CD4-positive, alpha-beta T cell (primary cell): ENCODE measurements around the gene ANO2. TPM values are rescaled to one million over a fixed set of nuclear protein-coding genes. Genes with fewer than 3 reads are reported as not detected.

Experiments used
- ATAC-seq: fragments of 200-7000 bp; cut with Tn5 transposase; one replicate; pipeline ENCODE4 v1.10.0; 2022; ENCODE audit warnings: mild to moderate bottlenecking; ENCODE audit not compliant: poor library complexity
- CTCF ChIA-PET: fragments of 350-600 bp; sonication (Branson Sonifier 250); formaldehyde crosslinking; loops from one replicate; lab custom pipeline; 2021; ENCODE audit warnings: antibody characterized with exemption, inconsistent platforms; lab: Charles Lee
- POLR2A ChIA-PET: fragments of 350-600 bp; sonication (Branson Sonifier 250); formaldehyde crosslinking; loops from one replicate; lab custom pipeline; 2021; ENCODE audit warnings: antibody characterized with exemption, inconsistent platforms; lab: Charles Lee
- DNase-seq, 14 experiments: peaks; one replicate each; pipeline ENCODE4 v3.0.0-alpha.2; 2013 to 2020; ENCODE audit warnings: mixed read lengths in 2 of 14
- H3K27ac ChIP-seq, 2 donors: one replicate each; pipeline versions ENCODE4 v1.5.1 to v1.7.0; 2013; ENCODE audit warnings: low read length in 2 of 2, low read depth in 1 of 2, mild to moderate bottlenecking in 1 of 2
- H3K27me3 ChIP-seq, 2 experiments: 1 replicate in 1 of 2; 2 replicates in 1 of 2; pipeline versions ENCODE4 v1.6.1 to v1.7.0; 2013; ENCODE audit warnings: low read length in 2 of 2, control low read depth in 1 of 2, mild to moderate bottlenecking in 1 of 2, moderate library complexity in 1 of 2; ENCODE audit not compliant: insufficient read depth in 2 of 2, control insufficient read depth in 1 of 2
- H3K36me3 ChIP-seq: one replicate; pipeline ENCODE4 v1.6.1; 2013; ENCODE audit warnings: low read length, control low read depth; ENCODE audit not compliant: insufficient read depth
- H3K4me1 ChIP-seq: one replicate; pipeline ENCODE4 v1.6.1; 2013; ENCODE audit warnings: low read length, control low read depth; ENCODE audit not compliant: insufficient read depth
- H3K4me3 ChIP-seq: one replicate; pipeline ENCODE4 v1.5.1; 2013; ENCODE audit warnings: mild to moderate bottlenecking, low read length, moderate library complexity
- H3K9me3 ChIP-seq, 2 experiments: 1 replicate in 1 of 2; 2 replicates in 1 of 2; pipeline versions ENCODE4 v1.6.1 to v1.7.0; 2013; ENCODE audit warnings: low read length in 2 of 2, mild to moderate bottlenecking in 2 of 2, control low read depth in 1 of 2, moderate library complexity in 1 of 2; ENCODE audit not compliant: control insufficient read depth in 1 of 2, insufficient read depth in 1 of 2
- H3K27ac Mint-ChIP-seq: one replicate; pipeline ENCODE4 v1.8.0; 2020; ENCODE audit warnings: mixed read lengths
- H3K27me3 Mint-ChIP-seq: one replicate; pipeline ENCODE4 v1.8.0; 2021; ENCODE audit warnings: mixed read lengths
- H3K36me3 Mint-ChIP-seq: one replicate; pipeline ENCODE4 v1.8.0; 2021; ENCODE audit warnings: low read depth, mixed read lengths
- H3K4me1 Mint-ChIP-seq: one replicate; pipeline ENCODE4 v1.8.0; 2021; ENCODE audit warnings: low read depth, mixed read lengths
- H3K4me3 Mint-ChIP-seq: one replicate; pipeline ENCODE4 v1.8.0; 2020; ENCODE audit warnings: mild to moderate bottlenecking, mixed read lengths
- H3K9me3 Mint-ChIP-seq: one replicate; pipeline ENCODE4 v1.8.0; 2020; ENCODE audit warnings: mixed read lengths
- CTCF ChIP-seq: fragments of 200-600 bp; IDR thresholded peaks from one replicate; pipeline ENCODE4 v1.8.0; 2022; ENCODE audit warnings: antibody characterized with exemption, mild to moderate bottlenecking
- intact Hi-C, 2 experiments: fragments of 100-400 bp; cut with DNase I in 1 of 2; cut with micrococcal nuclease in 1 of 2; formaldehyde crosslinking; loops; one replicate each; pipeline versions ENCODE4 v1.15.1 to v1.9.0; 2023 to 2025; cut with DNase I, micrococcal nuclease
- total RNA-seq, 174 experiments: library from RNA in 2 of 174; stranded (reverse) in 2 of 174; gene quantifications; one replicate each; pipeline ENCODE4 v1.2.3 and lab custom pipeline; 2021 to 2026

The ANO2 gene
- total RNA-seq, 2 experiments from 2014 or later = not detected

DNA sequence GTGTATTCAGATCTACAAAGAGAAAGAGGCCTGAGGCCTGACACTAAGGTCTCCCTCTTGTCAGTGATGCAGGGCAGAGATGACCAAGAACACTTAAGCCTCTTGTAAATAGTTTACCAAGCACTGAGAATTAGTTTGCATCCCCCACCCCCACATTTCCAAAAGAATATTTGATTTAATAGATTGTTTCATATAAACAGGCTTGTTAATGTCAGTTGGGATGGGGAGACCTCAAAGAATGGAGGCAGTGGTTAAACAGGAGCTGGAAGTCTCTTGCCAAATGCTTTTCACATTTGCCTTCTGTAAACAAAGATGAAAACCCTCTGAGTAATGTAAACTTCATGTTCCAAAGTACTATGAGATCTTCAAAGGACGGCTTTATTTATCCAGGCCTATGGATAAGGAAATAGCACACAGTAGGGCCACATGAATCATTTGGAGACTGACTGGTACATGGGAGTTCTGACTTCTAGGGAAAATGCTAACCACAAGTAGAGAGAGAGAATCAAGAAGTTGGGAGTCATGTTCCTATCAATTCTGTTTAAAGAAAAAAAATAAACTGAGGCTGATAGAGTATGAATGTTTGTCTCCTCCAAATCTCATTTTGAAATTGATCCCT lies 234.7 kb downstream of the ANO2 start:
- DNase-seq (no peak), ATAC-seq (no peak)
- TF ChIP-seq CTCF = no peak
- Mint-ChIP-seq H3K9me3 (no peaks in the 10 kb centered on the region), H3K36me3 (no peaks in the 10 kb centered on the region), H3K4me3 (no peak overlapping the region), H3K4me1 (no peaks in the 10 kb centered on the region), H3K27ac (no peak overlapping the region), H3K27me3 (peaks cover 4% of the 10 kb centered on the region)
- no peak overlapping the region for H3K27ac ChIP-seq
- H3K27me3 ChIP-seq = no peaks in the 10 kb centered on the region
- no peaks in the 10 kb centered on the region for H3K4me1 ChIP-seq
- intact Hi-C loops = no loop called here
- H3K36me3 ChIP-seq = no peaks in the 10 kb centered on the region
- CTCF ChIA-PET = no interaction called here
- H3K9me3 ChIP-seq = no peaks in the 10 kb centered on the region
- POLR2A ChIA-PET = no interaction called here
- H3K4me3 ChIP-seq = no peak overlapping the region

- Histone ChIP-seq H3K36me3 (no peaks in the 10 kb centered on the region), H3K4me3 (no peak overlapping the region), H3K9me3 (no peaks in the 10 kb centered on the region), H3K27me3 (peaks cover 0 to 2% of the 10 kb centered on the region in 2 experiments), H3K4me1 (no peaks in the 10 kb centered on the region), H3K27ac (no peak overlapping the region)
- Mint-ChIP-seq H3K36me3 (no peaks in the 10 kb centered on the region), H3K27me3 (no peaks in the 10 kb centered on the region), H3K4me3 (no peak overlapping the region), H3K9me3 (no peaks in the 10 kb centered on the region), H3K27ac (no peak overlapping the region), H3K4me1 (no peaks in the 10 kb centered on the region)
- DNase-seq (no peak), ATAC-seq (no peak)
- ChIA-PET POLR2A (no interaction called here), CTCF (no interaction called here)
- no peak for TF ChIP-seq CTCF
- intact Hi-C loops = no loop called here
Observed at GRCh38 chr12:5708371-5708770, 236.7 kb downstream of the ANO2 start.

DNA sequence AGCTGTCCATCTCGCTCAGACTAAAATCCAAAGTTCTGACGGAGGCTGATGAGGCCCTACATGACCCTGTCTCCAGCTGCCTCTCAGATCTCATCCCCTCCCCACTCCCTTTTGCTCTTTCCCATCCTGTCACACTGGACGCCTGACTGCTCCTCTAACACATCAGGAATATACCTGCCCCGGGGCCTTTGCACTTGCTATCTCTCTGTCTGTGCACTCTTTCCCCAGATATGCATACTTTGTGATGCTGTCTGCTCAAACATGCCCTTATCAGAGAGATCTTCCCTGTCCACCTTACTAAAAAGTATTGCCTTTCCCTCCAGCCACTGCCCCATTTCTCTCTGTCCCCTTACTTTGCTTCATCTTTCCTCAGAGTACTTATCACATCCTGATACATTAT lies 238.8 kb downstream of the ANO2 start:
- no peak for TF ChIP-seq CTCF
- Histone ChIP-seq H3K4me3 (no peak overlapping the region), H3K9me3 (no peaks in the 10 kb centered on the region), H3K36me3 (no peaks in the 10 kb centered on the region), H3K27ac (no peak overlapping the region), H3K27me3 (peaks cover 0 to 2% of the 10 kb centered on the region in 2 experiments), H3K4me1 (no peaks in the 10 kb centered on the region)
- ATAC-seq (no peak), DNase-seq (no peak)
- Mint-ChIP-seq H3K4me3 (no peak overlapping the region), H3K27me3 (no peaks in the 10 kb centered on the region), H3K36me3 (no peaks in the 10 kb centered on the region), H3K9me3 (no peaks in the 10 kb centered on the region), H3K27ac (no peak overlapping the region), H3K4me1 (no peaks in the 10 kb centered on the region)
- ChIA-PET CTCF (no interaction called here), POLR2A (no interaction called here)
- intact Hi-C loops = no loop called here
